Esophagus squamous epithelium (tissue), 5 donors: ENCODE results near the gene GRB14. TPM values are rescaled to one million over a fixed set of nuclear protein-coding genes. Genes with fewer than 3 reads are reported as not detected.

Experiments used
- DNase-seq: peaks from one replicate; lab custom pipeline; 2025; lab: John Stamatoyannopoulos, UW
- H3K27ac ChIP-seq, 4 donors: fragments of 200-600 bp; sonication (generic); one replicate each; pipeline ENCODE4 v1.5.1; 2016 to 2019; ENCODE audit warnings: mild to moderate bottlenecking in 1 of 4
- H3K27me3 ChIP-seq, 4 donors: fragments of 200-600 bp; sonication (generic); 1 replicate in 3 of 4; 2 replicates in 1 of 4; pipeline versions ENCODE4 v1.5.1 to v1.6.0; 2017 to 2021; ENCODE audit warnings: antibody characterized with exemption in 1 of 4
- H3K36me3 ChIP-seq, 3 donors: fragments of 200-600 bp; sonication (generic); one replicate each; pipeline ENCODE4 v1.5.1; 2016 to 2019
- H3K4me1 ChIP-seq, 3 donors: fragments of 200-600 bp; sonication (generic); one replicate each; pipeline ENCODE4 v1.5.1; 2017 to 2019
- H3K4me3 ChIP-seq, 4 donors: fragments of 200-600 bp; sonication (generic); 1 replicate in 3 of 4; 2 replicates in 1 of 4; pipeline ENCODE4 v1.5.1; 2016 to 2019; ENCODE audit warnings: mild to moderate bottlenecking in 2 of 4, moderate library complexity in 1 of 4
- H3K9me3 ChIP-seq, 3 donors: fragments of 200-600 bp; sonication (generic); one replicate each; pipeline ENCODE4 v1.5.1; 2016 to 2019
- CTCF ChIP-seq, 6 experiments: fragments of 450-650 bp in 4 of 6; fragments of 200-600 bp in 2 of 6; sonication (generic) in 2 of 6; IDR thresholded peaks; one replicate each; pipeline ENCODE4 v1.5.1; 2016 to 2019; ENCODE audit warnings: antibody characterized with exemption in 6 of 6, mild to moderate bottlenecking in 4 of 6, moderate library complexity in 4 of 6
- POLR2A ChIP-seq, 4 donors: fragments of 450-650 bp; IDR thresholded peaks; one replicate each; pipeline ENCODE4 v1.6.1; 2017; ENCODE audit warnings: antibody characterized with exemption in 4 of 4, mild to moderate bottlenecking in 4 of 4, moderate library complexity in 3 of 4
- WGBS, 2 donors: methylation state at CpG; one replicate each; pipeline ENCODE4 v1.1.5; 2018; 5-methylcytosine and 5-hydroxymethylcytosine counted together
- intact Hi-C: fragments of 100-400 bp; cut with DNase I; formaldehyde crosslinking; loops from one replicate; pipeline ENCODE4 v1.15.0; 2022
- total RNA-seq, 4 donors: library from RNA; depleted of rRNA; stranded (reverse); fragments of >200 nt; gene quantifications; one replicate each; pipeline ENCODE4 v1.1.0, GENCODE V29; 2016
- donor health status: DM: yes; HTN: yes; CAD: no.

GRB14 gene
- total RNA-seq, 4 donors from 2014 or later = 0.31 to 2.5 (median 1.2) TPM; not detected in 1

- Histone ChIP-seq H3K9me3 (no peaks in the 10 kb centered on the region), H3K27me3 (no peaks in the 10 kb centered on the region), H3K36me3 (no peaks in the 10 kb centered on the region), H3K4me3 (no peak overlapping the region), H3K4me1 (no peaks in the 10 kb centered on the region), H3K27ac (no peak overlapping the region)
- TF ChIP-seq CTCF (IDR thresholded peaks at IDR 0.05) = no peak
- no peak for TF ChIP-seq POLR2A (IDR thresholded peaks at IDR 0.05)
- intact Hi-C loops = no loop called here
- 88 to 92% methylated on average over 1 of the region's 1 CpG for WGBS, 2 donors
- no peak for DNase-seq
These were observed 7.8 kb downstream of the GRB14 start for GRCh38 chr2:164613321-164613982.

- H3K4me1 ChIP-seq = no peaks in the 10 kb centered on the region
- H3K27me3 ChIP-seq = no peaks in the 10 kb centered on the region
- no peaks in the 10 kb centered on the region for H3K9me3 ChIP-seq
- 73 to 83% methylated on average over 1 of the region's 1 CpG for WGBS, 2 donors
- no peak overlapping the region for H3K27ac ChIP-seq
- H3K4me3 ChIP-seq = no peak overlapping the region
- intact Hi-C loops = no loop called here
- no peak for DNase-seq
- TF ChIP-seq POLR2A (IDR thresholded peaks at IDR 0.05) (no peak), CTCF (IDR thresholded peaks at IDR 0.05) (no peak)
- no peaks in the 10 kb centered on the region for H3K36me3 ChIP-seq
These were observed 11.5 kb downstream of the GRB14 start for GRCh38 chr2:164609790-164610189.

- DNase-seq = no peak
- intact Hi-C loops = no loop called here
- H3K27ac ChIP-seq = no peak overlapping the region
- H3K36me3 ChIP-seq = no peaks in the 10 kb centered on the region
- no peaks in the 10 kb centered on the region for H3K9me3 ChIP-seq
- H3K4me1 ChIP-seq = no peaks in the 10 kb centered on the region
- TF ChIP-seq POLR2A (IDR thresholded peaks at IDR 0.05) (no peak), CTCF (IDR thresholded peaks at IDR 0.05) (no peak)
- H3K27me3 ChIP-seq = no peaks in the 10 kb centered on the region
- no peak overlapping the region for H3K4me3 ChIP-seq
- WGBS, 2 donors = 41 to 61% methylated on average over 2 of the region's 2 CpGs
These were observed 14.7 kb downstream of the GRB14 start for GRCh38 chr2:164606557-164606956.

- Histone ChIP-seq H3K9me3 (no peaks in the 10 kb centered on the region), H3K27me3 (no peaks in the 10 kb centered on the region), H3K4me3 (no peak overlapping the region), H3K36me3 (no peaks in the 10 kb centered on the region), H3K27ac (no peak overlapping the region), H3K4me1 (no peaks in the 10 kb centered on the region)
- no peak for DNase-seq
- intact Hi-C loops = no loop called here
- TF ChIP-seq CTCF (IDR thresholded peaks at IDR 0.05) (no peak), POLR2A (IDR thresholded peaks at IDR 0.05) (no peak)
- WGBS, 2 donors = 78 to 80% methylated on average over 2 of the region's 2 CpGs
These were observed 16.0 kb downstream of the GRB14 start for GRCh38 chr2:164605295-164605694.

- Histone ChIP-seq H3K27me3 (no peaks in the 10 kb centered on the region), H3K27ac (no peak overlapping the region), H3K4me1 (no peaks in the 10 kb centered on the region), H3K36me3 (no peaks in the 10 kb centered on the region), H3K9me3 (no peaks in the 10 kb centered on the region), H3K4me3 (no peak overlapping the region)
- WGBS, 2 donors = 23 to 35% methylated on average over 1 of the region's 1 CpG
- intact Hi-C loops = no loop called here
- DNase-seq = no peak
- TF ChIP-seq CTCF (IDR thresholded peaks at IDR 0.05) (no peak), POLR2A (IDR thresholded peaks at IDR 0.05) (no peak)
These were observed 20.5 kb downstream of the GRB14 start for GRCh38 chr2:164600763-164601162.
